Upper lobe of left lung (tissue), 4 donors: Measurements from ENCODE around the gene ACAT2.

Experiments used
- EP300 ChIP-seq, 4 donors: sonication (generic); formaldehyde crosslinking; IDR thresholded peaks; one replicate each; pipeline ENCODE4 v1.5.1; 2017; ENCODE audit warnings: antibody characterized with exemption in 4 of 4, control low read depth in 2 of 4
- POLR2AphosphoS5 ChIP-seq, 2 donors: sonication (generic); formaldehyde crosslinking; IDR thresholded peaks; one replicate each; pipeline ENCODE4 v1.5.1; 2017; ENCODE audit warnings: antibody characterized with exemption in 2 of 2
- TF ChIP-seq, protein P1 (sequence below), 6 experiments: fragments of 450-650 bp in 4 of 6; fragments of 200-600 bp in 2 of 6; sonication (generic) in 2 of 6; IDR thresholded peaks; one replicate each; pipeline ENCODE4 v1.5.1; 2016 to 2019; ENCODE audit warnings: antibody characterized with exemption in 6 of 6

DNA sequence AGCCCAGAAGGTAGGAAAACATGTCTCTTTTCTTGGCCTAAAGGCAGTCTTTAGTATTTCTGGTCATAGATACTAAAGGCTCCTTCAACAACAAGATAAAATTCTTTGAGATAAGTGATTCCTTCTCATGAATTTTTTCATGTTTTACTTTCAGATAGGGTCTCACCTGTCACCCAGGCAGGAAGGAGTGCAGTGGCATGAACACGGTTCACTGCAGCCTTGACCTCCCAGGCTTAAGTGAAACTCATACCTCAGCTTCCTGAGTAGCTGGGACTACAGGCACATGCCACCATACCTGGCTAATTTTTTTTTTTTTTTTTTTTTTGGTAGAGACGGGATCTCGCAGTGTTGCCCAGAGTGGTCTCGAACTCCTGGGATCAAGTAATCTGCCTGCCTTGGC is 47.3 kb downstream of the ACAT2 start:
- TF ChIP-seq, protein P1, sequence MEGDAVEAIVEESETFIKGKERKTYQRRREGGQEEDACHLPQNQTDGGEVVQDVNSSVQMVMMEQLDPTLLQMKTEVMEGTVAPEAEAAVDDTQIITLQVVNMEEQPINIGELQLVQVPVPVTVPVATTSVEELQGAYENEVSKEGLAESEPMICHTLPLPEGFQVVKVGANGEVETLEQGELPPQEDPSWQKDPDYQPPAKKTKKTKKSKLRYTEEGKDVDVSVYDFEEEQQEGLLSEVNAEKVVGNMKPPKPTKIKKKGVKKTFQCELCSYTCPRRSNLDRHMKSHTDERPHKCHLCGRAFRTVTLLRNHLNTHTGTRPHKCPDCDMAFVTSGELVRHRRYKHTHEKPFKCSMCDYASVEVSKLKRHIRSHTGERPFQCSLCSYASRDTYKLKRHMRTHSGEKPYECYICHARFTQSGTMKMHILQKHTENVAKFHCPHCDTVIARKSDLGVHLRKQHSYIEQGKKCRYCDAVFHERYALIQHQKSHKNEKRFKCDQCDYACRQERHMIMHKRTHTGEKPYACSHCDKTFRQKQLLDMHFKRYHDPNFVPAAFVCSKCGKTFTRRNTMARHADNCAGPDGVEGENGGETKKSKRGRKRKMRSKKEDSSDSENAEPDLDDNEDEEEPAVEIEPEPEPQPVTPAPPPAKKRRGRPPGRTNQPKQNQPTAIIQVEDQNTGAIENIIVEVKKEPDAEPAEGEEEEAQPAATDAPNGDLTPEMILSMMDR (IDR thresholded peaks at IDR 0.05): no peak
- no peak for TF ChIP-seq EP300 (IDR thresholded peaks at IDR 0.05)
- TF ChIP-seq POLR2AphosphoS5 (IDR thresholded peaks at IDR 0.05): no peak
